Measurements from ENCODE around the gene ARHGAP15.

DNA sequence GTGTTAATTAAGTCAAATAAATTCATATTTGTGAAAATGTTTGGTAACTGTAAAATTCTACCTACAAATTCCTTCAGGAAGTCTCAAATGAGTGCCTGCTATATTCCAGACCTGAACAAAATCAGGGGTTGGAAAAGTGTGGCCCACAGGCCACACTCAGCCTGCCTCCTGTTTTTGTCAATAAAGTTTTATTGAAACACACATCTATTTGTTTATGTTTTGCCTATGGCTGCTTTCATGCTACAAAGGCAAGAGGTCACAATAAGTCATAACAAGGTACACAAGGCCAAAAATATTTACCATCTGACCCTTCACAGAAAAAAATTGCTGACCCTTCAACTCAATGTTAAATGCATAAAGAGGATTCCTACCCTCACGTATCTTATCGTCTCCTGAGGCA is 581.7 kb downstream of the ARHGAP15 start:
- TF ChIP-seq CTCF (IDR thresholded peaks at IDR 0.05) (no peak), POLR2A (IDR thresholded peaks at IDR 0.05) (no peak)

Measured in esophagus squamous epithelium (tissue), 4 donors.